B cell (primary cell): Measurements from ENCODE around the gene HIPK4.

Experiments used
- EZH2 ChIP-seq: IDR thresholded peaks from 2 replicates; pipeline ENCODE4 v1.6.1; 2012; ENCODE audit warnings: borderline replicate concordance, low read depth, mild to moderate bottlenecking, moderate library complexity, low read length; ENCODE audit not compliant: insufficient read depth, poor library complexity, severe bottlenecking
- TF ChIP-seq, protein P1 (sequence below): fragments of 200-600 bp; IDR thresholded peaks from one replicate; pipeline ENCODE4 v1.8.0; 2022; ENCODE audit warnings: antibody characterized with exemption, mild to moderate bottlenecking

GRCh38 chr19:40380199-40381037, 9.6 kb downstream of the HIPK4 start:
- TF ChIP-seq, protein P1, sequence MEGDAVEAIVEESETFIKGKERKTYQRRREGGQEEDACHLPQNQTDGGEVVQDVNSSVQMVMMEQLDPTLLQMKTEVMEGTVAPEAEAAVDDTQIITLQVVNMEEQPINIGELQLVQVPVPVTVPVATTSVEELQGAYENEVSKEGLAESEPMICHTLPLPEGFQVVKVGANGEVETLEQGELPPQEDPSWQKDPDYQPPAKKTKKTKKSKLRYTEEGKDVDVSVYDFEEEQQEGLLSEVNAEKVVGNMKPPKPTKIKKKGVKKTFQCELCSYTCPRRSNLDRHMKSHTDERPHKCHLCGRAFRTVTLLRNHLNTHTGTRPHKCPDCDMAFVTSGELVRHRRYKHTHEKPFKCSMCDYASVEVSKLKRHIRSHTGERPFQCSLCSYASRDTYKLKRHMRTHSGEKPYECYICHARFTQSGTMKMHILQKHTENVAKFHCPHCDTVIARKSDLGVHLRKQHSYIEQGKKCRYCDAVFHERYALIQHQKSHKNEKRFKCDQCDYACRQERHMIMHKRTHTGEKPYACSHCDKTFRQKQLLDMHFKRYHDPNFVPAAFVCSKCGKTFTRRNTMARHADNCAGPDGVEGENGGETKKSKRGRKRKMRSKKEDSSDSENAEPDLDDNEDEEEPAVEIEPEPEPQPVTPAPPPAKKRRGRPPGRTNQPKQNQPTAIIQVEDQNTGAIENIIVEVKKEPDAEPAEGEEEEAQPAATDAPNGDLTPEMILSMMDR, result no peak
- TF ChIP-seq EZH2, result no peak
